Sigmoid colon (tissue), 4 donors: ENCODE measurements around the gene CCDC91.
"Not testable (repeated sequence)": the region's sequence is repeated elsewhere in the genome, so short reads cannot be mapped to it uniquely, and the experiment has no call there.

Experiments
- EP300 ChIP-seq, 4 donors: sonication (generic); formaldehyde crosslinking; IDR thresholded peaks; one replicate each; pipeline ENCODE4 v1.6.1; 2017; ENCODE audit warnings: antibody characterized with exemption in 4 of 4
- POLR2A ChIP-seq, 2 donors: fragments of 450-650 bp; IDR thresholded peaks; one replicate each; pipeline ENCODE4 v1.6.1; 2016; ENCODE audit warnings: antibody characterized with exemption in 2 of 2, mild to moderate bottlenecking in 2 of 2, moderate library complexity in 2 of 2

GRCh38 chr12:28267920-28268607 is 77.8 kb downstream of the CCDC91 start:
- TF ChIP-seq POLR2A, EP300 (IDR thresholded peaks at IDR 0.05): not testable (repeated sequence)
